Activated CD8-positive, alpha-beta T cell treated with anti-CD3 and anti-CD28 coated beads, Interleukin-2, amount 10 ng/mL, durations not matched to agents 7 days and 5 days (primary cell): ENCODE measurements around the gene MRPL22. TPM values are rescaled to one million over a fixed set of nuclear protein-coding genes. Genes with fewer than 3 reads are reported as not detected.
"Not testable (repeated sequence)": the region's sequence is repeated elsewhere in the genome, so short reads cannot be mapped to it uniquely, and the experiment has no call there.

Experiments
- ATAC-seq: fragments of 150-1000 bp; cut with Tn5 transposase; one replicate; pipeline ENCODE4 v1.10.0; 2021; ENCODE audit warnings: moderate library complexity
- CTCF ChIA-PET: fragments of 350-600 bp; sonication (Branson Sonifier 250); formaldehyde crosslinking; loops from one replicate; lab custom pipeline; 2021; ENCODE audit warnings: antibody characterized with exemption; lab: Charles Lee
- POLR2A ChIA-PET: fragments of 350-600 bp; sonication (Branson Sonifier 250); formaldehyde crosslinking; loops from one replicate; lab custom pipeline; 2021; ENCODE audit warnings: antibody characterized with exemption; lab: Charles Lee
- DNase-seq: peaks from one replicate; pipeline ENCODE4 v3.0.0-alpha.2; 2020
- H3K27ac Mint-ChIP-seq: one replicate; pipeline ENCODE4 v1.8.0; 2021; ENCODE audit warnings: mild to moderate bottlenecking, mixed read lengths
- H3K27me3 Mint-ChIP-seq: one replicate; pipeline ENCODE4 v1.8.0; 2021; ENCODE audit warnings: low read depth, mixed read lengths
- H3K36me3 Mint-ChIP-seq: one replicate; pipeline ENCODE4 v1.8.0; 2021; ENCODE audit warnings: low read depth, mixed read lengths
- H3K4me1 Mint-ChIP-seq: one replicate; pipeline ENCODE4 v1.8.0; 2021; ENCODE audit warnings: low read depth, mixed read lengths
- H3K4me3 Mint-ChIP-seq: one replicate; pipeline ENCODE4 v1.8.0; 2021; ENCODE audit warnings: mild to moderate bottlenecking, mixed read lengths
- H3K9me3 Mint-ChIP-seq: one replicate; pipeline ENCODE4 v1.8.0; 2022; ENCODE audit warnings: mixed read lengths; ENCODE audit not compliant: insufficient read depth
- total RNA-seq, 2 experiments: library from RNA; stranded (reverse); gene quantifications; one replicate each; pipeline ENCODE4 v1.2.3, GENCODE V29; 2021

The MRPL22 gene
- total RNA-seq, 2 experiments from 2014 or later = 60.0 to 62.3 TPM

DNA sequence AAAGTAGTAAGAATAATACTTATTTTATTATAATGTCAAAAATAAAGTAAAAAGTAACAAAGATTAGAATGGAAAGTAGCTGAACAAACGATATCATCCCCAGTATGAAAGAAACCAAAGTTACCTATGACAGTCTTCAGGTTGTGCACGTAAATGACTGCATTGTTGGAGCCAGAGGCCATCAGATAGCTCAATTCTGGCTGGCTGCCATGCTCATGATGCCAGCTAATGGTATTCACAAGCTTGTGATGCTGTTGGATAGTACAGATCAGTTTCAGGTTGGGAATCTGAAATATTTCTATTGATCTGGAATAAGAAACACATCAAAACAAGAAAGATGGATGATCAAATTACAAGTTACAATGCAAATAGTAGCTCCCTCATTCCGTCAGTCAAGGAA is 24.0 kb upstream of the MRPL22 start:
- no peak overlapping the region for H3K4me3 Mint-ChIP-seq
- no peaks in the 10 kb centered on the region for H3K4me1 Mint-ChIP-seq
- ATAC-seq = no peak
- H3K36me3 Mint-ChIP-seq = peaks cover 40% of the 10 kb centered on the region
- CTCF ChIA-PET = interaction anchor here (1.5 kb wide), 2 partner anchors 26 to 40 kb away, joined by 3 to 4 read pairs; no protein-coding TSS in a partner anchor
- H3K27ac Mint-ChIP-seq = no peak overlapping the region
- no peaks in the 10 kb centered on the region for H3K27me3 Mint-ChIP-seq
- POLR2A ChIA-PET = no interaction called here
- DNase-seq = no peak
- H3K9me3 Mint-ChIP-seq = no peaks in the 10 kb centered on the region

DNA sequence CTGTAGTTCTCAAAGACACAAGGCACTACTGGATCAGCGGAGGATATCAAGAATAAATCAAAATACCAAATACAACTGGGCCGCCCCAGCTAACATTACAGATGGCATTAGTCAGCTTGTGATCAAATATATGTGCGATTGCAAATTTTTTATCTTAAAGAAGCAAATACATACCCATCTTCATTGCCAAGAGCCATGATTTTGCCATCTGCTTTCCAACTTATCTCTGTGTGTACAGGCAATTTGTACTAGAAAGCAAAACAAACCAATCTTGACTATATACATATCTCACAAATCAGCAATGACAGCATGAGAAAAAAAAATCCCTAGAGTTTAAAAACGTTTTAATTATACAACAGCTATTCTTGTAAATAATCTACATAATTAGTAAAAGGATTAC is 23.1 kb upstream of the MRPL22 start:
- CTCF ChIA-PET = interaction anchor here (1.5 kb wide), 1 partner anchor 41 kb away, joined by 4 read pairs; no protein-coding TSS in a partner anchor
- POLR2A ChIA-PET = no interaction called here
- Mint-ChIP-seq H3K9me3 (no peaks in the 10 kb centered on the region), H3K36me3 (peaks cover 33% of the 10 kb centered on the region), H3K4me3 (no peak overlapping the region), H3K27me3 (no peaks in the 10 kb centered on the region), H3K4me1 (no peaks in the 10 kb centered on the region), H3K27ac (no peak overlapping the region)
- ATAC-seq (no peak), DNase-seq (no peak)

DNA sequence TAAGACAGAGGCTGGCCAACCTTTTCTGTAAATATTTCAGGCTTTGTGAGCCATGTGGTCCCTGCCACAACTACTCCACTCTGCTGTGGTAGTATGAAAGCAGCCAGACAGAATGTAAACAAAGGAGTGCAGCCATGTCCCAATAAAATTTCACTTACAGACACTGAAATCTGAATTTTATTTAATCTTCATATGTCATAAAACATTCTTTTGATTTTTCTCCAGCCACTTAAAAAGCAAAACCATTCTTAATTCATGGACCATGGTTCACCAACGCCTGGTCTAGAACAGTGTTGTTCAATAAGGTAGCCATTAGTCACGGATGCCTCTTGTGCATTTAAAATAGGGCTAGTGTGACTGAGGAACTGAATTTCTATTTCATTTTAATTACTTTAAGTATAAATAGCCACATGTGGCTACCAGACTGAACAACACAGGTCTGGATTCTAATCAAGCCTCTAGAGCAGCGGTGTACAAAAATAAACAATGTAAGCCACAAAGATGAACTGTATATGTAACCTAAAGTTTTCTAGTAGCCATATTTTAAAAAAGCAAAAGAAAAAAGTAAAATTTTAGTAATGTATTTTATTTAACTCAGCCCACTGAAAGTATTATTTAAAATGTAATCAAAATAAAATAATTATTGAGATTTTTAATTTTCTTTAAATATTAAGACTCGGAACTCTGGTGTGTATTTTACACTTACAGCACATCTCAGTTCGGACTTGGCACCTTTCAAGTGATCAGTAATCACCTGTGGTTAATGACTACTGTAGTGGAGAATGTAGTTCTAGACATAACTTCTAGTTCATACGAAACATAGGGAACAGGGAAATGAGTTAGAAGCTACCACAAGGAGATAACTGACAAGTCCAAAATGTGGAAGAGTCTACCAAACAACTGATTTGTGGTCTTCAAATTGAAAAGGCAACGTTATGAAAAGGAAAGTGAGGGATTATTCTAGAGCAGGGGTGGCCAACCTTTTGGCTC is 17.1 kb upstream of the MRPL22 start:
- POLR2A ChIA-PET = no interaction called here
- Mint-ChIP-seq H3K4me1 (no peaks in the 10 kb centered on the region), H3K4me3 (no peak overlapping the region), H3K27me3 (no peaks in the 10 kb centered on the region), H3K27ac (no peak overlapping the region), H3K9me3 (no peaks in the 10 kb centered on the region), H3K36me3 (peaks cover 40% of the 10 kb centered on the region)
- DNase-seq (no peak), ATAC-seq (no peak)
- CTCF ChIA-PET = no interaction called here

DNA sequence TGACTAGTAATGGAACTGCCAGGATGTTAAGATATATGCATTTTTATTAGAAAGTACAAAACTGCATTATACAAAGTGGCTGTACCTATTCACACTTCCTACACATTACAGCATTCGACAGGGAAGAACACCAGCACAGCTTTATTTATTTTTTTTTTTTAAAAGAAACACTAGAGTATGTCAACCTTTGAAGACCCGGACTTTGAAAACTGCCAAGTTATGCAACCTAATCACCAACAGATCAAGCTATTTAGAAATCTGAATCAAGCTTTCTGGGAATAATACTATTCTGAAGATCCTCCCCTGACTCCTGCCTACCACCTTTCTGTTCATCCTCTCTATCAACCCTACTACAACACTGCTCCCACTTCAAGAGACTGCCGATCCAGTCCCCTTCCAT is 7.3 kb upstream of the MRPL22 start:
- Mint-ChIP-seq H3K9me3 (no peaks in the 10 kb centered on the region), H3K27ac (no peak overlapping the region), H3K36me3 (peaks cover 24% of the 10 kb centered on the region), H3K4me1 (peaks cover 28% of the 10 kb centered on the region), H3K27me3 (no peaks in the 10 kb centered on the region), H3K4me3 (no peak overlapping the region)
- no peak for DNase-seq
- ChIA-PET CTCF (no interaction called here), POLR2A (no interaction called here)
- no peak for ATAC-seq

DNA sequence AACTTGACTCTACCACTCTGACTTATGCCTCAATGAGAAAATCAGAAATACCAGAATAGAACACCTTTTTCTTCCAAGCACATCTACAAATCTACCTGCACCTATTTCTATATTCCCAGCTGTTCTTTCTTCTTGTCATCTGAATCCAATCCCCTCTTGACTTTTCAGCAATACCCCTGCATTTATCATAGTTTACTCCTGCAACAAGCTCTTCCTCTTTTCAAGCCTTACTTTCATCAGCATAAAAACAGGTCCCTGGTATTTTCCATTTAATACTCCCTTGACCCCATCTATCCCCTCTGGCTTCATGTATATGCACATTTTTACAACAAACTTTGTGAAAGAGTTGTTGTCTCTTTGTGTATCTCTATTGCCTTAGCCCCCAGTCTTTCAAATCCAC is 6.0 kb upstream of the MRPL22 start:
- H3K4me1 Mint-ChIP-seq = peaks cover 35% of the 10 kb centered on the region
- POLR2A ChIA-PET = interaction anchor here (0.6 kb wide), 1 partner anchor 25 kb away, joined by 3 read pairs; no protein-coding TSS in a partner anchor
- no peak overlapping the region for H3K27ac Mint-ChIP-seq
- no peaks in the 10 kb centered on the region for H3K9me3 Mint-ChIP-seq
- H3K27me3 Mint-ChIP-seq = no peaks in the 10 kb centered on the region
- H3K4me3 Mint-ChIP-seq = no peak overlapping the region
- no peak for ATAC-seq
- CTCF ChIA-PET = no interaction called here
- no peak for DNase-seq
- peaks cover 23% of the 10 kb centered on the region for H3K36me3 Mint-ChIP-seq

DNA sequence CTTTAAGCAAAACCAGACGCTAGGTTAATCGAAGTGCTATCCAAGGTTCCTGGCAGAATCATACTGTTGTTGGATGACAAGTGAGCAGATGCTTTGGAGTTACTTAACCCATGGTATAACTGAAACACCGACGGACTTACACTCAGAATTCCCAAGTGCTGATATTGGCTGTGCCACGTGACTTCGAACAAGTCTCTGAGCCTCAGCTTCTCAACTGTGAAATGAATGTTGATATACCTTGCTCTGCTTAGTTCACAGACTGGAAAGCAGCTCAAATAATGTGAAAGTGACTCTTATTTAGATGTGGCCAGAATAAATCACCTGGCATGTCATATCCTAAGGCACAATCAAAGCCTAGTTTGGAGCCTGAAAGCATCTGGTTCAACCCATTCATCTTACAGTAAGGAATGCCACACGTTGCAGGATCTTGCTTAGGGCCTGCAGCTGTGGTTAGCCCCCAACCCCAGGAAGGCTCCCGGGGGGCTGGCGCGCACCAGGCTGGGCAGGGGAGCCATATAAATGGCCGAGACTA is 3.6 kb upstream of the MRPL22 start:
- Mint-ChIP-seq H3K4me3 (peak overlapping the region; percentile 89), H3K27me3 (no peaks in the 10 kb centered on the region), H3K27ac (no peak overlapping the region), H3K4me1 (peaks cover 45% of the 10 kb centered on the region), H3K36me3 (peaks cover 20% of the 10 kb centered on the region), H3K9me3 (no peaks in the 10 kb centered on the region)
- DNase-seq = no peak
- POLR2A ChIA-PET = interaction anchor here (1.0 to 1.9 kb wide), 3 partner anchors 10 to 80 kb away, joined by 3 to 7 read pairs (median 3); partner anchors contain the start of gene CNOT8
- no peak for ATAC-seq
- CTCF ChIA-PET = interaction anchor here (0.9 to 1.3 kb wide), 2 partner anchors 9 kb away, joined by 3 to 5 read pairs; no protein-coding TSS in a partner anchor

DNA sequence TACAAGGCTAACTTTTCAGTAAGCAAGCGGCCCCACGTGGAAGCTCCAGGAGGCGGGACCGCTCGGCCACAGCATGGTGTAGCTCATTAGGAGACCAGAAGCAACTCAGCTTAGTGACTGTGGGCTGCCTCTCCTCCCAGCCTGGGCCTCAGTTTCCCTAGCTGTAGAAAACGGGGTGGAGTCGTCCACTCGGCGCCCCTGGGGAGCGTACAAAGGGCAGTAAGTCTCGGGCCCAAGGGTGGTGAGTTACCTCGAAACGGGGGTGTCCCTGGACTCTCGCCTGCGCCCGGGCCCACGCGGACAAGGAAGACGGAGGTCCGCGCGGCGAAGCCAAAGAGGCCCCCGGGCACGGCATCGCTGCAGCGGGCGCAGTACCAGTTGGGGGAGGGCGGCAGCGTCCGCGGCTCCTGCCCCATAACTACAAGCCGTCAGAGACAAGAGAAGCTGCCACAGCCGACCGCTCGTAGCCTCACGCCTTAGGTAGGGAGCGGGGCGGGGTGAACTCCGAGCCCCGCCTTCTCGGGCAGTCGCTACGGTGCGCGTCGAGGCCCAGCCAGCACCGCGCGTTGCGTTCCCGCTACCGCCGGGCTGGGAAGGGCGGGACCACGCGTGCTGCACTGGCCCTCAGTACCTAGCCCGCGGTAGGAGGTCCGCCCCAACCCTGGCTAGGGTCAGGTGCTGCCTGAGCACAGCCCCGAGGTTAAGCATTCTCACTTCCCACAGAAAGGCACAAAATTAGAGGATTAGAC is 3.0 kb upstream of the MRPL22 start, which contains the start of gene GEMIN5:
Gene GEMIN5 (minus strand): TSS at position 494 of the 749 bp plus-strand sequence. CDS start 78 bp downstream, at position 416.
- ATAC-seq (peak; percentile 92), DNase-seq (peak; percentile 87)
- ChIA-PET POLR2A (interaction anchor here (0.5 to 1.9 kb wide), 4 partner anchors 9 to 81 kb away, joined by 3 to 7 read pairs (median 3); partner anchors contain the start of gene CNOT8), CTCF (interaction anchor here (0.9 to 1.3 kb wide), 2 partner anchors 8 to 10 kb away, joined by 3 to 5 read pairs; no protein-coding TSS in a partner anchor)
- peaks cover 22% of the 10 kb centered on the region for H3K36me3 Mint-ChIP-seq
- peak within 1 kb of the TSS; percentile 82 for H3K27ac Mint-ChIP-seq
- H3K4me3 Mint-ChIP-seq = peak within 1 kb of the TSS; percentile 89
- H3K27me3 Mint-ChIP-seq = no peaks in the 10 kb centered on the region
- peaks cover 51% of the 10 kb centered on the region for H3K4me1 Mint-ChIP-seq
- H3K9me3 Mint-ChIP-seq = no peaks in the 10 kb centered on the region

DNA sequence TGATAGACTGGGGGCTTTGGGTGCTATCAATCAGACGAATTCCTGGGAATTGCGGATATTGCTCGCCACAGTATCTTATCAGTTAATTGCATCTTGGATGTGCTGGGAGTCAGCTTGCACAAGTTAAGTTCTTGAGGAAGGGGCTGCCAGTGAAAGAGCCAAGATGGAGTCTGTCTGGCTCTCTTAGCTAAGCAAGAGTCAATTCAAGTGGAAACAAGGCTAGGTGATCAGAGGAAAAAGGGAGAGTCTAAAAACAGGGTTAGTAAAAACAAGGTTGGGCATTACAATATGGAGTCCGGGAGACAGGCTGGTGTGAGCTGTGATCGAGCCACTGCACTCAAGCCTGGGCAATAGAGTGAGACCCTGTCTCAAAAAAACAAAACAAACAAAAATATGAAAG is 1.5 kb upstream of the MRPL22 start:
- DNase-seq, ATAC-seq, H3K9me3 Mint-ChIP-seq, POLR2A ChIA-PET, H3K27me3 Mint-ChIP-seq, H3K4me3 Mint-ChIP-seq, CTCF ChIA-PET, H3K27ac Mint-ChIP-seq: not testable (repeated sequence)
- H3K4me1 Mint-ChIP-seq = peaks cover 55% of the 10 kb centered on the region
- peaks cover 21% of the 10 kb centered on the region for H3K36me3 Mint-ChIP-seq

DNA sequence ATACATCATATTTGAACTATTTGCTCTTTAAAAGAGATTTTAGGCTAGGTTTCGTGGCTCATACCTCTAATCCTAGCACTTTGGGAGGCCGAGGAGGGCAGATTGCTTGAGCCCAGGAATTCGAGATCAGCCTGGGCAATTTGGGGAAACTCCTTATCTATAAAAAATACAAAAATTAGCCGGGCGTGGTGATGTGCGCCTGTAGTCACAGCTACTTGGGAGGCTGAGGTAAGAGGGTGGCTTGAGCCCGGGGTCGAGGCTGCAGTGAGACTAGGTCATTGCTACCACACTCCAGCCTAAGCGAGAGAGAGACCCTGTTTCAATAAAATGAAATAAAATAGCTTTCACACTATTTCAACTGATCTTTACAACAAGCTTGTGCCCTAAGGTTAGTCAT is 500 bp upstream of the MRPL22 start:
- DNase-seq (no peak), ATAC-seq (no peak)
- ChIA-PET CTCF (interaction anchor here (0.8 kb wide), 1 partner anchor 15 kb away, joined by 3 read pairs; no protein-coding TSS in a partner anchor), POLR2A (interaction anchor here (0.6 to 1.0 kb wide), 2 partner anchors 15 to 303 kb away, joined by 3 read pairs; no protein-coding TSS in a partner anchor)
- H3K4me1 Mint-ChIP-seq = peaks cover 49% of the 10 kb centered on the region
- H3K9me3 Mint-ChIP-seq = no peaks in the 10 kb centered on the region
- H3K4me3 Mint-ChIP-seq = peak overlapping the region; percentile 96
- peaks cover 12% of the 10 kb centered on the region for H3K36me3 Mint-ChIP-seq
- H3K27me3 Mint-ChIP-seq = no peaks in the 10 kb centered on the region
- peak overlapping the region; percentile 94 for H3K27ac Mint-ChIP-seq

DNA sequence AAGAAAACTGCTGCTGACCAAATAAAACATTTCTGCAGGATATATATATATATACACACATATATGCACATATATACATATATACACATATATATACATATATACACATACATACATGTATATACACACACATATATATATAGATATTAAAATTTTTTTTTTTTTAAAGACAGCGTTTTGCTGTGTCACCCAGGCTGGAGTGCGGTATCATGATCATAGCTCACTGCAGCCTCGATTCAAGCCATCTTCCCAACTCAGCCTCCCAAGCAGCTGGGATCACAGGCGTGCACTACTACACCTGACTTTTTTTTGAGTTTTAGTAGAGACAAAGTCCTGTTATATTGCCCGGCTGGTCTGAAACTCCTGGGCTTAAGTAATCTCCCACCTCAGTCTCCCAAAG is 2.7 kb downstream of the MRPL22 start:
- peaks cover 17% of the 10 kb centered on the region for H3K36me3 Mint-ChIP-seq
- no peak overlapping the region for H3K4me3 Mint-ChIP-seq
- H3K9me3 Mint-ChIP-seq = no peaks in the 10 kb centered on the region
- ChIA-PET POLR2A (no interaction called here), CTCF (interaction anchor here (1.0 to 1.6 kb wide), 2 partner anchors 27 to 29 kb away, joined by 3 to 4 read pairs; no protein-coding TSS in a partner anchor)
- ATAC-seq (no peak), DNase-seq (no peak)
- no peaks in the 10 kb centered on the region for H3K27me3 Mint-ChIP-seq
- H3K4me1 Mint-ChIP-seq = peaks cover 30% of the 10 kb centered on the region
- no peak overlapping the region for H3K27ac Mint-ChIP-seq

DNA sequence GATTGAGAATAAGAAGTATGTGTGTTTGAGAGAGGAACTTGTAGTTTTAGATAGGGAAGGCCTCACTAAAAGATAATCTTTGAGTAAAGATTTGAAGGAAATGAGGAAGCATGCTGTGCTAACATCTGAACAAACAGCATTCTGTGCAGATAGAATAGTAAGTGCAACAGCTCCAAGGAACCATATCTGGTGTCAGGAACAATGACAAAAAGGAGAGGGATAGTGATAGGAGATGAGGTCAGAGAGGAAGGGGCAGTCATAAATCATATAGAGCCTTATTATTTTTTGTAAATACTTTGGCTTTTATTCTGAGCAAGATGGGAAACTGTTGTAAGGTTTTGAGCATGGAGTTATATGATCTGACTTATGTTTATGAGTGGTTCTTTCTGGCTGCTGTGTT is 3.8 kb downstream of the MRPL22 start:
- DNase-seq (no peak), ATAC-seq (no peak)
- H3K27me3 Mint-ChIP-seq = no peaks in the 10 kb centered on the region
- no peak overlapping the region for H3K4me3 Mint-ChIP-seq
- ChIA-PET CTCF (no interaction called here), POLR2A (no interaction called here)
- no peaks in the 10 kb centered on the region for H3K9me3 Mint-ChIP-seq
- peaks cover 24% of the 10 kb centered on the region for H3K4me1 Mint-ChIP-seq
- H3K36me3 Mint-ChIP-seq = peaks cover 17% of the 10 kb centered on the region
- no peak overlapping the region for H3K27ac Mint-ChIP-seq
